Adrenal gland (tissue), 5 donors: ENCODE results near the gene EFHB.

Experiments
- POLR2A ChIP-seq, 2 donors: fragments of 450-650 bp; IDR thresholded peaks; one replicate each; pipeline ENCODE4 v1.6.1; 2017; ENCODE audit warnings: antibody characterized with exemption in 2 of 2, mild to moderate bottlenecking in 2 of 2, moderate library complexity in 1 of 2
- TF ChIP-seq, protein P1 (sequence below), 6 experiments: fragments of 450-650 bp in 4 of 6; fragments of 200-600 bp in 2 of 6; sonication (generic) in 1 of 6; IDR thresholded peaks; 1 replicate in 5 of 6; 2 replicates in 1 of 6; pipeline versions ENCODE4 v1.5.1 to v1.8.0; 2016 to 2021; ENCODE audit warnings: antibody characterized with exemption in 6 of 6, mild to moderate bottlenecking in 2 of 6, moderate library complexity in 1 of 6
- donor health status: DM: no; HTN: no; CAD: no.

DNA sequence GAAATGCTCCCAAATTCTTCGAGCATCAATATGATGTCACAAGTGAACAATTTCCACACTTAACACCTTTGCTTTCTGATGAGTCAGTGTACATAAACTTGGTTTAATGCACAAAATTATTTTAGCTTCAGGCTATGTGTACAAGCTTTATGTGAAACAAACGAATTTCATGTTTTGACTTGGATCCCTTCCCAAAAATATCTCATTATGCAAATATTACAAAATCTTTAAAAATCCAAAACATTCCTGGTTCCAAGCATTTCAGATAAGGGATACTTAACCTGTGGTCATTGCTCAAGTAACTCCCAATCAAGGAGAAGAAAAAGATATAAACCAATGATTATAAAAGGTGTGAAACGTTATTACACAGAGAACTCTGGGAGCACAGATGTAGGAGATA lies 38.0 kb upstream of the EFHB start:
- TF ChIP-seq POLR2A (IDR thresholded peaks at IDR 0.05), result no peak
- TF ChIP-seq, protein P1, sequence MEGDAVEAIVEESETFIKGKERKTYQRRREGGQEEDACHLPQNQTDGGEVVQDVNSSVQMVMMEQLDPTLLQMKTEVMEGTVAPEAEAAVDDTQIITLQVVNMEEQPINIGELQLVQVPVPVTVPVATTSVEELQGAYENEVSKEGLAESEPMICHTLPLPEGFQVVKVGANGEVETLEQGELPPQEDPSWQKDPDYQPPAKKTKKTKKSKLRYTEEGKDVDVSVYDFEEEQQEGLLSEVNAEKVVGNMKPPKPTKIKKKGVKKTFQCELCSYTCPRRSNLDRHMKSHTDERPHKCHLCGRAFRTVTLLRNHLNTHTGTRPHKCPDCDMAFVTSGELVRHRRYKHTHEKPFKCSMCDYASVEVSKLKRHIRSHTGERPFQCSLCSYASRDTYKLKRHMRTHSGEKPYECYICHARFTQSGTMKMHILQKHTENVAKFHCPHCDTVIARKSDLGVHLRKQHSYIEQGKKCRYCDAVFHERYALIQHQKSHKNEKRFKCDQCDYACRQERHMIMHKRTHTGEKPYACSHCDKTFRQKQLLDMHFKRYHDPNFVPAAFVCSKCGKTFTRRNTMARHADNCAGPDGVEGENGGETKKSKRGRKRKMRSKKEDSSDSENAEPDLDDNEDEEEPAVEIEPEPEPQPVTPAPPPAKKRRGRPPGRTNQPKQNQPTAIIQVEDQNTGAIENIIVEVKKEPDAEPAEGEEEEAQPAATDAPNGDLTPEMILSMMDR (IDR thresholded peaks at IDR 0.05), result no peak
